ENCODE measurements around the gene ARHGEF28. TPM values are rescaled to one million over a fixed set of nuclear protein-coding genes. Genes with fewer than 3 reads are reported as not detected.

The ARHGEF28 gene
- polyA plus RNA-seq, 1 donor: 60.1 TPM

DNA sequence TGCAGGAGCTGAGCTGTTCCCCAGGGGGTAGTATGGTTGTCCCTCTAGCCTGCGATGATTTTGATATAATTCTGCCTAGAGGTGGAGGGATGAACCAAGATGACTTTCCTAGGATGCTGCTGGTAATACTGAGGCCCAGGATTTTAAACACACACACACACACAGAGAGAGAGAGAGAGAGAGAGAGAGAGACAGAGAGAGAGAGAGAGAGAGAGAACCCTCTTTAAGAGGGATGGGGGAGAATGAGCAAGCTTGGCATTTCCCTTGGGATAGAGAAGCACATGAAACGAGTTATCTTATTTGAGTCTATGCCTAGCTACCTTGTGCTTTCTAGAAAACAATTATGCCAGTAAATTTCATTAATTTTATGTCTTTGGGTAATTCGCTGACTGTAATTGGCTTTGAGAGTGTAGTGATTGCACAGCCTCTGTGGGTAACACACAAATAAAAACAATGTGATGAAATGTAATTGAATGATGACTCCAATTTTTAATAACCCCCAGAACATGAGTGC lies 338.4 kb downstream of the ARHGEF28 start:
- DNase-seq: no peak

DNA sequence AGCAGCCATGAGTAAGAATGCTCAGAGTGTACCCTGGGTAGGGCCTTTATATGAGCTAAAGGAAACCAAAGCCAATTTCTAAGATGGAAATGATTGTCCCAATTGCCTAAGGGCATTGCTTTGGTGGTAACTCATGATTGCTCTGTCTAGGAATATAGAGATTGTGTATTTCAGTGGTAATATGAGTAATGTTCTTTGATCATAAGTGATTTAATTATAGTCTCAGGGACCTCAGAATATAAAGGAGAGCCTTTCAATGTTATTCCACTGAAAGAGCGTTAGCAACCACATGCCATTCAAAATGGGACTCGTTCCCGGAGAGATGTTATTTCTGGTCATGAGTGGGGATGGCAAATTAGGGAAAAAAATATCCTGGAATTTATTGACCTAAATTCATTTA lies 340.5 kb downstream of the ARHGEF28 start:
- no peak for DNase-seq

DNA sequence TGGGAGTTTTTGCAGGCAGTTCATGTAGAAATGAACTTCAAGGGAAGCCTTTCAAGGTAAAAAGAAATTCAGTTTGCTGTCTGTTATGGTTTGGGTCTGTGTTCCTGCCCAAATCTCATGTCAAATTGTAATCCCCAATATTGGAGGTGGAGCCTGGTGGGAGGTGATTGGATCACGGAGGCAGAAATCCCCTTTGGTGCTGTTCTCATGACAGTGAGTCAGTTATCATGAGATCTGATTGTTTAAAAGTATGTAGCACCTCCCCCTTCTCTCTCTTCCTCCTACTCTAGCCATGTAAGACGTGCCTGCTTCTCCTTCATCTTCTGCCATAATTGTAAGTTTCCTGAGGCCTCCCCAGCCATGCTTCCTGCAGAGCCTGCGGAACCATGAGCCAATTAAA lies 341.4 kb downstream of the ARHGEF28 start:
- no peak for DNase-seq

DNA sequence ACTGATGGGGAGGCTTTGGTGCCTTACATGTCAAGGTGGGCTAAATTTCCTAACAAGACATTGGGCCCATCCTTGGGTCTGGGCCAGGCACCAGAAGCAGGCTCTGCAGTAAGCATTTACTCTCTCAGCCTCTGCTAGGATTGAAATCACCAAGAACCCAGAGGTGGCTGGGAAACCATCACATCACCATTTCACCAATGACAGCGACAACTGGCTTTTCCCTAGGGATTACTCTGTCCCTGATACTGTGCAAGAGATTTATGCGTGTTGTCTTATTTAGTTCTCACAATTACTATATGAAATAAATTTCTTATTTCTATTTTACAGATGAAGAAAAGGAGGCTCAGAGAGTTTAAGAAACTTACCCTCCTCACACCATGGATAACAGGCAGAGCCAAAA lies 342.2 kb downstream of the ARHGEF28 start:
- DNase-seq: no peak

DNA sequence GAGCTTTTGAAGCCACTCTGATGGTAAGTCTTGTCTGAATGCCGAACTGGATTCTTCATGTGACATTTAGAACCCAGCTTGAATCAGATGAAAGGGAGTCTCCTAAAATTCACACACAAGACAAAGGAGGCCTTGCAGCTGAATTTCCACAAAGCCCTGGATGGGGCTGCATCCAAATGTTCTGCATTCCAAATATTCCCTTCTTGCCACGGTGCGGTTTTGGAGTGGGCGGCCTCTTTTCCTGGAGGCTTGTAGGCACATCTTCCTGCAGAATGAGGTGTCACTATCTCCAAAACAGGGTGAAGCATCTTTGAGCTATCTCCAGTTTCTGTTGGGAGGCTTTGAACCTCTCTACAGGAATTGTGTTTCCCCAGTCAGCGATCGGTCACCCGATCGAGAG lies 342.7 kb downstream of the ARHGEF28 start:
- no peak for DNase-seq

DNA sequence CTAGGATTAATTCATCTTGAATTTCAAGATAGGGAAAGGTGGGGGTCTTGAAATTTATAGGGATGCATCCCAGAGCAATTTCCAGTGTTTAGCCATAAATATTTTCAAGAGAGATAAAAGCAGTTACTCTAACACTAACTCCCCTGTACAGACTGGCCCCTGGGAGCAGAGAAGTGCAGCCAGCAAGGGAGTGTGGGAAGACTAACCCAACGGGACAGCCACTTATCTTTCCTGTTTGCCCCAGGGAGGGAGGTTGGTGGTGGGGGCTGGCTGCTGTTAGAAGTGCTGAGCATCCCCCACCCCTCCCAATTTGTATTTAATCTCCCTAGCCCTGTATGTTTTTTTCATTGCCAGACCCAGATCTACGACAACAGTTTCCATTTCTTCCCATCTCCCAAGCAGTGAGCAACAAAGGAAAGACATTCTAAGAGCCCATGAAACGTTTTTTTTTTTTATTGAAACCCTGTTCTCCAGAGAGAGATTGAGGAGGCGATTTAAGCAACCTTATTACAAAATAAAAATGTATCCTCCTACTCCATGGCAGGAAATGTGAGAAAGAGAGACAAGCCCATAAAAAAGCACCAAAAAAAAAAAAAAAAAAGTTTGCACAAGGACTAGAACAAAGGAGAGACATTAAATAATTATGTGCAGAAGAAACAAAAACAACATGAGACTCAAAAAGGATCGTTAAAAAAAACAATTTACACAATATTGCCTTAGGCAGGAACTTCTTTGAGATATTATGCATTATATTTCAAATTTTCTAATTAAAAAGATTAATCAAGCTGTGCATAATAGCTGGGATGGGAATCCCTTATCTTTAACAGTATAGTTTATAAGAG lies 343.4 kb downstream of the ARHGEF28 start:
- DNase-seq: no peak

DNA sequence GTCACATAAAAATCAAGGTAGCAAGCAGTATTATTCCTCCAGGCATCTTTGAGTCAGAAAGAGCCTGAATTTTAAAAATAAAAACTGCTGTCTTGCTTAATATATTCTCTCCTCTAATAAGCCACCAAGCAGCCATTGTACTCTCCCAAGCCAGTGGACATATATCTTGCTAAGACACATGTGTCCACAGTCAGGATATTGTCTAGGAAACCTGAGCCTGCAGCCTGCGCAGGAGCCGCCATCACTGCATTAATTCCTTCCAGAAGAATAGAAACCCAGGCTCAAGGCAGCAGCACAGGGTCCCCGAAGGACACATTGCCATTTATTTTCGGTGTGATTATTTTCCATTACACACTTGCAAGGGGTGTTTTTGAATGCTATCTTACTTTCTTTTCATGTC lies 345.3 kb downstream of the ARHGEF28 start:
- no peak for DNase-seq

DNA sequence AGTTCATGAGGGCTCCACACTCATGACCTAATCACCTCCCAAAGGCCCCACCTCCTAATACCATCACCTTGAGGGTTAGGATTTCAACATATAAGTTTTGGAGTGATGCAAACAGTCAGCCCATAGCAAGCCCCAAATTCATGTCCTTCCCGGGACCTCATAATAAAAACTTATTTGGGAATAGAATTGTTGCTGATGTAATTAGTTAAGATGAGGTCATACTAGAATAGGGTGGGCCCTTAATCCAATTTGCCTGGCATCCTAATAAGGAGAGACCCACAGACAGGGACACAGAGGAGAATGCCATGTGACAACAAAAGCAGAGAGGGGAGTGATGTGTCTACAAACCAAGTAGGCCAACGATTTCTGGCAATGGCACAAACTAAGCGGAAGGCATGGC lies 347.1 kb downstream of the ARHGEF28 start:
- no peak for DNase-seq

DNA sequence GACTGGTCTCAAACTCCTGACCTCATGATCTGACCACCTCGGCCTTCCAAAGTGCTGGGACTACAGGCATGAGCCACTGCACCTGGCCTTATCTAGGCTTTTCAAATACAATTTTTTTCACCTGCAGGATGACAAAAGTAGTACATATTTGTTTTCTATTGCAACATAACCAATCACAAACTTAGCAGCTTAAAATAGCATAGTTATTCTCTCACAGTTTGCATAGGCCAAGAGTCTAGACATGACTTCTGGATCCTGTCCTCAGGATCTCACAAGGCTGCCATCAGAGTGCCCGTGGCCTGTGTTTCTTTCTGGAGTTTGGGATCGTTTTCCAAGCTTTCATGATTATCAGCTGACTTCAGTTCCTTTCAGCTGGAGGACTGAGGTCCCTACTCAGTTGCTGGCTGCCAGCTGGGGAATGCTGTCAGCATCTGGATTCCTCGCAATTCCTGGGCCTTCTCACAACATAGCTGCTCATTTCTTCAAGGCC lies 348.9 kb downstream of the ARHGEF28 start:
- DNase-seq: no peak

DNA sequence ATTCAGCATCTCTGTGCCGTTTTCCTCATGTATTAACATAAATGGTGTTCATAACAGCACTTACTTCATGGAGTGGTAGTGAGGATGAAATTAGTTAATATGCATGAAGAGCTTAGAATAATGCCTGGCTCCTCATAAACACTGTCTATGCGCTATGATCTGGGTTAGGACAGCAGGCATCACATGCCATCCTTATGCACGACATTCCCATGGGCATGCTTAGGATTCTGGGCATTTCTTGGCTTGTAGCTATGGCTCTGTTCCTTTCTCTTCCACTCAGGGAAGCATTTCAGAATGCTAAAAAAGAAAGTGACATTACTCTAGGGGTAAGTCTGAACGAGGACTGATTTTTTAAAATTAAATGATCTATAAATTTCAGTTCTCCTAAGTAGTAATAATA lies 349.8 kb downstream of the ARHGEF28 start:
- DNase-seq: no peak

DNA sequence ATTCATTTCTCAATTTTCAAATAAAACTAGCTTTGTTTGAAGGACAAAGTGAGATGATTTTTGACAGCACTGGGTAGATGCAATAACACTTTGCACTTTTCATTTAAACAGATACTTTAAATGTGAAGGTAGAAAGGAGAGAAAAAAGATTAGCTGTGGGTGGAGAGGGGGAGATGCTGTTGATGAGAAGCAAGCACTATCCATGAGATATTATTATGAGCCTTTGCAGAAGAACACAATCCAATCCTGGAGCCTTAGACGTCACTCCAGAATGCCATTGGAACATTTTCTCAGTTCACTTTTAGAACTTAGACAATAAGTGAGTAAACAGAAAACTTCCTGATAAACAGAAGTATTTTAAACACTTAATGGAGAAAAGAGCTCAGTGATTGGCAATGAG lies 351.1 kb downstream of the ARHGEF28 start:
- DNase-seq: no peak

DNA sequence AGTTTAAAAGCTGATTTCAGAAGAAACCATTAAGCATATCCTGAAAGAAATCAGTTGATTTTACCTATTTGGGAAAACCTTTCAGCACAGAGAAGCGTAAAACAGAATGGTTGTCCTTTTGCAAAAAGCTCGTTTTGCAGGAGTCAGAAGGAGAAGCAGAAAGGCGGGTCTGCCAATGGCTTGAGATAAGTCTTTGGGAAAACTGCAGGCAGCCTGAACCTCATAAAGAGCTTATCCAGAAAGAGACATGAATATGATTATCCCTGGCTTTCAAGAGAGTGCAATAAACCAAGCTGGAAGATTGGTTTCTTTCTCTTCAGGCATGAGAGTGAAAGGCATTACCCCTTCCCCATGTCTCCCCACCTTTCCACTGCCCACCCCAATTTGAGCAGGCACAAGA lies 353.3 kb downstream of the ARHGEF28 start:
- no peak for DNase-seq

DNA sequence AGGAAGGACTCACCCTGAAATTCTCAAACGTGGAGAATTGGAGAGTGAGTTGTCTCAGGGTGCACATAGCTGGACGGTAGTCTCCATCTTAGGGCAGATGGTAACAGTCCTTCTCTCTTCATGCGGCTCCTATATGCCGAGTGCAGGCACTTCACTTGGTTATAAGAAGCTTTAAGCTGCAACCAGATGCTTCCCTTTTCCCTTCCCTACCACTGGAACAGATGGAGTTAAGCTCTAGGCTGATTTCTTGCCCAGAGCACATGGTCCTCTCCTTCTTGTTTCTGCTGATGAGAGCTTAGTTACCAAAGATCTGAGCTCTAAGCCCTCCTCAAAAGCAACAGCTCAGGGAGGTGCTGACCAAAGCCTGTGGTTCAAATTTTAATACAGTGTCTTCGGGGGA lies 355.7 kb downstream of the ARHGEF28 start:
- DNase-seq: no peak

DNA sequence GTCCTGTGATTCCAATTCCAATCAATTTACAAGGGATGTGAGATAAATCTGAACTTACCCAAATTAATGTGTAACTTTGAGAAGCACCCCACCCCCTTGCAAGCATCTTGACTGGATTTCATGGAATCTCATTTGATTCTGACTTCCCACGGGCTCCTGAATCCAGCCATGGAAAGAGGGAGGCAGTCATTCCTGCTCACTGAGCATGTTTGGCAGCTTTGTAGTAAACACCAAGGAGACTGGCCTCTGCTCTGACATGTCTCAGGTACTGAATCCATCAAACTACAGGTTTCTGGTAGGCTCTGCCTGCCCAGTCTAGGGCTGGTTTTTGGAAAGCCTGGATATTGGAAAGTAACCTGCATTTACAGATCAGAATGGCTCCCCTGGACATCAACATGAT lies 357.6 kb downstream of the ARHGEF28 start:
- no peak for DNase-seq

DNA sequence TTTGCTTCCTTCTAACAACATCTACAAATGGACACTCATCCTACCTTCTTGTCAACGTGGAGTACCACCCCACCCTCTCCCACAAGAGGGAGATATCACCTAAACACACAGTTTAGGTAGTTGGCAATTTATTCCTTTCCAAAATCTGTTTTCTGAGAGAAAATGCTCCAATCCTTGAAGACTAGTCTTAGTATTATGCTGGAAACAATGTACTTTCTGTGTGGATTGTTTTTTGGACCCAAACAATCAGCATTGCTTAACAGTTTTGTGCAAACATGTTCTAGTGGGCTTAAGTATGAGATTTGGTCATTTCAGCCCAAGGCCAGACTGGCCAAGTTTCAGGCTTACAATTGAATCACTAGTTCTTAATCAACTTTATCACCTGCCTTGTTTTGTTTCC lies 359.1 kb downstream of the ARHGEF28 start:
- DNase-seq: no peak

DNA sequence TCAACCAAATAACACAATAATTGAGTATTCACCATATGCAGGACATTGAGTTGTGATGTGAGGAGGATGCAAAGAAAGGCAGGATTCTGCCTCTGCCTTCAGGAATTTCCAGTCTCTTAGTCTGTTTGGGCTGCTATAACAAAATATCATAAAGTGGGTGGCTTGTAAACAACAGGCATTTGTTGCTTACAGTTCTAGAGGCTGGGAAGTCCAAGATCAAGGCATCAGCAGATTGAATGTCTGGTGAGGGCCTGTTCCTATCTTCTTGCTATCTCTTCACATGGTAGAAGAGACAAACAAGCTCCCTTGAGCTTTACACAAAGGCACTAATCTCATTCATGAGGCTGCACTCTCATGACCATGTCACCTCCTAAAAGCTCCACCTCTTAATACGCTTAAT lies 360.7 kb downstream of the ARHGEF28 start:
- DNase-seq: no peak

DNA sequence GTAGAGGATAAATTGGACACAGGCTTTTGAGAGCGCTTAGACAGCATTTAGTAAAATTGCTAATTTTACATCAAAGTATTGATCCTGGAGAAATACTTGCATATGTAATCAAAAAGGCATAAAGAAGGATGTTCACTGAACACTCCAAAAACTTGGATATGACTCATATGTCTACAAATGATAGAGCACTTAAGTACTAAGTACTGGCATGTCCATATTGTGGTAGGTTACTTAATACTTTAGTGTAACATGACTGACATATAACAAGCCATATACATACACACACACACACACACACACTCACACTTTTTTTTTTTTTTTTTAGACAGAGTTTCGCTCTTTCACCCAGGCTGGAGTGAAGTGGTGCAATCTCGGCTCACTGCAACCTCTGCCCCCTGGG lies 361.9 kb downstream of the ARHGEF28 start:
- no peak for DNase-seq

DNA sequence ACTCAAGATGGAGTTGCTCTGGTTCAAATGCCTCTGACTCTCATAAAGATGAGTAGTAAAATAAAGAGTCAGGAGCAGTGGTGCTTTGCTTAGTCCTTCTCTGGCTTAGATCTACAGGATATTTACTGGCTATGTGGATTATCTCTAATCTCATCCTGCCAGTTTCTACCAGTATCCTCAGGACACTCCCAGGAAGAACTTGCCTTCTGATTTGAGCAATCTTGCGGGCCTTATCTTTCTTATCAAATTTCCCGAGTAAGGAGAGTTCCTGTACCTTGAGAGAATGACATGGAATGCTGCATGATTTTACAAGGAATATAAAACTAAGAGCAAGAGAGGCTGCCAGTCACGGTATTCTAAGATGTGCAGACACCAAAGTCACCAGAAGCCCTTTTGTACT lies 364.0 kb downstream of the ARHGEF28 start:
- DNase-seq: no peak

Other genes with a start within 250 kb of the ARHGEF28 start
- 11.1 TPM for gene FOXD1, start 177.4 kb upstream of the ARHGEF28 start, polyA plus RNA-seq (ENCODE audit: insufficient read length)
- 882 TPM for gene BTF3, start 127.8 kb upstream of the ARHGEF28 start, polyA plus RNA-seq (ENCODE audit: insufficient read length)
- 67.6 TPM for gene ANKRA2, start 60.6 kb upstream of the ARHGEF28 start, polyA plus RNA-seq (ENCODE audit: insufficient read length)
- gene UTP15, start 60.5 kb upstream of the ARHGEF28 start, polyA plus RNA-seq (ENCODE audit: insufficient read length): 22.8 TPM

All from left kidney (tissue), 2 donors.